Erythroblast (primary cell): ENCODE results near the gene PTPRM.

Source experiments
- GATA1 ChIP-seq: IDR thresholded peaks from 2 replicates; pipeline ENCODE4 v1.6.1; 2011; ENCODE audit warnings: low read depth, mild to moderate bottlenecking, control low read depth, low read length, moderate library complexity
- POLR2A ChIP-seq: IDR thresholded peaks from 2 replicates; pipeline ENCODE4 v1.6.1; 2011; ENCODE audit warnings: mild to moderate bottlenecking, low read length

DNA sequence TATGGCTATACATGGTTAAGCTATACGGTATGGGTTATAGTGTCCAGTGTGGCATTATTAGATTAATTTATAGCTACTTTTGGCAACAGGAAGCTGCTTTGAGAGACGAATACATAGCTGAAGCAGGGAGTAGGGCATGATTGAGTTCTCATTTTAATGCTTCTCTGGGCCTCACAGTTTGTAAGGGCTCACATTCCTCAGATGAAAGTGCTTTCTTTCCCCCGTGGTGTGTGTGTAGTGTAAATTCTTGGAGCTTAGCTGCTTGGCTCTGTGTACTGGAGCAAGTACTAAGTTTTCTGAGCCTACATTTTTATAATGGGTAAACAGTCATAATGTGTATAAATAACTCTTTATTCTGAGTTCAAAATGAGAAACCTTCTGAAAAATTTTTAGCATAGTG lies 173.7 kb downstream of the PTPRM start:
- no peak for TF ChIP-seq POLR2A
- no peak for TF ChIP-seq GATA1
